ENCODE results near the gene SPTBN4.

Gene SPTBN4

DNA sequence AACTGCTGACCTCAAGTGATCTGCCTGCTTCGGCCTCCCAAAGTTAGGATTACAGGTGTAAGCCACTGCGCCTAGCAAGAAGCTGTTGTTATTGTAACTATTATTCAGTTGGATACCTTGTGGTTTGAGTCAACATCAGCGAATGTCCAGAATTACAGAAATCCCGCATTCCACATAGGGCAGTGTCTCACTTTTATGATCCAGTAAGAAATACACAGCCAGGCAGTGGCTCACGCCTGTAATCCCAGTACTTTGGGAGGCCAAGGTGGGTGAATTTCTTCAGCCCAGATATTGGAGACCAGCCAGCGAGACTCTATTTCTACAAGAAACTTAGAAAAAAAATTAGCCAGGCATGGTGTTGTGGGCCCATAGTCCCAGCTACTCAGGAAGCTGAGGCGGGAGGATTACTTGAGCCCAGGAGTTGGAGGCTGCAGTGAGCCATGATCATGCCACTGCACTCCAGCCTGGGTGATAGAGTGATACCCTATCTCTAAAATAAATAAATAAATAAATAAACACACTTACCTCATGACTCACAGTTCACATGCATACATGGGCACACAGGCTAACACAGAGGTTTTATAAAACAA is 43.8 kb downstream of the SPTBN4 start:
- 91% methylated on average over 5 of the region's 7 CpGs for WGBS (ENCODE audit: insufficient coverage)
- peaks cover 3 to 62% (median 24%) of the 10 kb centered on the region in 5 experiments for H3K27me3 ChIP-seq (replicated peaks in 2 of 5; ENCODE audit: control insufficient read depth in 4 of 5, insufficient read depth in 5 of 5, low read length in 4 of 5)
- ChIA-PET CTCF (interaction anchor here (1.1 to 2.3 kb wide), 5 partner anchors 11 to 206 kb away, joined by 3 to 5 read pairs (median 5); partner anchors contain the start of genes BLVRB and SPTBN4), POLR2A (no interaction called here)
- H3K9me3 ChIP-seq (ENCODE audit: control extremely low read depth in 1 of 5, control insufficient read depth in 4 of 5, insufficient read depth in 2 of 5, low read depth in 1 of 5, low read length in 4 of 5), result no peaks in the 10 kb centered on the region
- no peak overlapping the region for H3K4me3 ChIP-seq (ENCODE audit: control insufficient read depth in 1 of 7, extremely low read depth in 1 of 7, insufficient read depth in 4 of 7, low read depth in 2 of 7, low read length in 6 of 7)
- DNase-seq, result no peak
- H3K27ac ChIP-seq (ENCODE audit: insufficient read depth in 1 of 2, low read depth in 1 of 2, low read length in 2 of 2, poor library complexity in 1 of 2, severe bottlenecking in 2 of 2), result no peak overlapping the region
- H3K36me3 ChIP-seq (ENCODE audit: control insufficient read depth in 4 of 4, insufficient read depth in 4 of 4, low read length in 3 of 4), result no peaks in the 10 kb centered on the region
- H3K4me1 ChIP-seq (ENCODE audit: control extremely low read depth in 1 of 4, control insufficient read depth in 4 of 4, insufficient read depth in 4 of 4, low read length in 3 of 4), result peaks cover 0 to 13% (median 9%) of the 10 kb centered on the region in 4 experiments

DNA sequence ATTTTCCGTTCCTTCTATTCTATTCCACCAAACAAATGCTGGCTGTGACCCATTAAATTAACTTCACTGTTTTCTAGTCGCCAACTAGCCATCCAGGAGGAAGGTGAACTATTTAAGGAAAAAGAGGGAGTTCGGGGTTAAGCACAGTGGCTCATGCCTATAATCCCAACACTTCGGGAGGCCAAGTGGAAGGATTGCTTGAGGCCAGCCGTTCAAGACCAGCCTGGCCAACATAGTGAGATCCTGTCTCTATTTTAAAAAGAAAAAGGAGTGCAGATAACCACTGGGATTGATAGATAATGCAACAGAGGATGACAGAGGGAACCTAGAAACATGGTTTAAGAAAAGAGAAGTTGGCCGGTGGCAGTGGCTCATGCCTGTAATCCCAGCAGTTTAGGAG is 44.7 kb downstream of the SPTBN4 start:
- CTCF ChIA-PET, result interaction anchor here (1.1 to 2.3 kb wide), 3 partner anchors 10 to 45 kb away, joined by 4 to 5 read pairs (median 5); partner anchors contain the start of genes BLVRB and SPTBN4
- no peak overlapping the region for H3K27ac ChIP-seq (ENCODE audit: insufficient read depth in 1 of 2, low read depth in 1 of 2, low read length in 2 of 2, poor library complexity in 1 of 2, severe bottlenecking in 2 of 2)
- WGBS (ENCODE audit: insufficient coverage), result 78% methylated on average over 5 of the region's 6 CpGs
- H3K27me3 ChIP-seq (replicated peaks in 2 of 5; ENCODE audit: control insufficient read depth in 4 of 5, insufficient read depth in 5 of 5, low read length in 4 of 5), result peaks cover 3 to 62% (median 24%) of the 10 kb centered on the region in 5 experiments
- peaks cover 0 to 13% (median 9%) of the 10 kb centered on the region in 4 experiments for H3K4me1 ChIP-seq (ENCODE audit: control extremely low read depth in 1 of 4, control insufficient read depth in 4 of 4, insufficient read depth in 4 of 4, low read length in 3 of 4)
- no peaks in the 10 kb centered on the region for H3K36me3 ChIP-seq (ENCODE audit: control insufficient read depth in 4 of 4, insufficient read depth in 4 of 4, low read length in 3 of 4)
- no peak for DNase-seq
- no peak overlapping the region for H3K4me3 ChIP-seq (ENCODE audit: control insufficient read depth in 1 of 7, extremely low read depth in 1 of 7, insufficient read depth in 4 of 7, low read depth in 2 of 7, low read length in 6 of 7)
- H3K9me3 ChIP-seq (ENCODE audit: control extremely low read depth in 1 of 5, control insufficient read depth in 4 of 5, insufficient read depth in 2 of 5, low read depth in 1 of 5, low read length in 4 of 5), result no peaks in the 10 kb centered on the region
- POLR2A ChIA-PET, result no interaction called here

DNA sequence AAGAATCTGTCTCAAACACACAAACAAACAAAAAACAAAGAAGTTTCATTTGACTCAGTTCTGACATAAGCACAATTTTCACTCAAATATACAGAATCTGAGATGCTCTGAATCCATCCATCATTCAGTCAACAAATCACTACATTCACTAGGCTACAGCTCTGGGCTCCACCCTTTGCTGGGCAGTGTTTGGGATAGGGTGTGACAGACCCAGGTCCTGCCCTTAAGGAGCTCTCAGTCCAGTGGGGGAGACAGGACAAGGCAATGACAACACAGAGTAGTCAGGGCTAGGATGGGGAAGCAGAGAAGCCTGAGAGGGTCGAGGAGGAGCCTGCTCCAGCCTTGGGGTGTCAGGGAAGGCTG is 45.3 kb downstream of the SPTBN4 start:
- peak overlapping the region in 1 of 7 experiments; percentile 32 for H3K4me3 ChIP-seq (ENCODE audit: control insufficient read depth in 1 of 7, extremely low read depth in 1 of 7, insufficient read depth in 4 of 7, low read depth in 2 of 7, low read length in 6 of 7)
- H3K4me1 ChIP-seq (ENCODE audit: control extremely low read depth in 1 of 4, control insufficient read depth in 4 of 4, insufficient read depth in 4 of 4, low read length in 3 of 4), result peaks cover 0 to 13% (median 9%) of the 10 kb centered on the region in 4 experiments
- H3K27ac ChIP-seq (ENCODE audit: insufficient read depth in 1 of 2, low read depth in 1 of 2, low read length in 2 of 2, poor library complexity in 1 of 2, severe bottlenecking in 2 of 2), result no peak overlapping the region
- CTCF ChIA-PET, result interaction anchor here (1.1 to 1.6 kb wide), 2 partner anchors 9 to 13 kb away, joined by 4 to 5 read pairs; no protein-coding TSS in a partner anchor
- no peaks in the 10 kb centered on the region for H3K36me3 ChIP-seq (ENCODE audit: control insufficient read depth in 4 of 4, insufficient read depth in 4 of 4, low read length in 3 of 4)
- POLR2A ChIA-PET, result interaction anchor here (1.1 kb wide), 1 partner anchor 266 kb away, joined by 5 read pairs; the partner anchor contains the start of gene RAB4B
- H3K27me3 ChIP-seq (replicated peaks in 2 of 5; ENCODE audit: control insufficient read depth in 4 of 5, insufficient read depth in 5 of 5, low read length in 4 of 5), result peaks cover 3 to 67% (median 24%) of the 10 kb centered on the region in 5 experiments
- no peaks in the 10 kb centered on the region for H3K9me3 ChIP-seq (ENCODE audit: control extremely low read depth in 1 of 5, control insufficient read depth in 4 of 5, insufficient read depth in 2 of 5, low read depth in 1 of 5, low read length in 4 of 5)
- no peak for DNase-seq
- 9% methylated on average over 1 of the region's 1 CpG for WGBS (ENCODE audit: insufficient coverage)

DNA sequence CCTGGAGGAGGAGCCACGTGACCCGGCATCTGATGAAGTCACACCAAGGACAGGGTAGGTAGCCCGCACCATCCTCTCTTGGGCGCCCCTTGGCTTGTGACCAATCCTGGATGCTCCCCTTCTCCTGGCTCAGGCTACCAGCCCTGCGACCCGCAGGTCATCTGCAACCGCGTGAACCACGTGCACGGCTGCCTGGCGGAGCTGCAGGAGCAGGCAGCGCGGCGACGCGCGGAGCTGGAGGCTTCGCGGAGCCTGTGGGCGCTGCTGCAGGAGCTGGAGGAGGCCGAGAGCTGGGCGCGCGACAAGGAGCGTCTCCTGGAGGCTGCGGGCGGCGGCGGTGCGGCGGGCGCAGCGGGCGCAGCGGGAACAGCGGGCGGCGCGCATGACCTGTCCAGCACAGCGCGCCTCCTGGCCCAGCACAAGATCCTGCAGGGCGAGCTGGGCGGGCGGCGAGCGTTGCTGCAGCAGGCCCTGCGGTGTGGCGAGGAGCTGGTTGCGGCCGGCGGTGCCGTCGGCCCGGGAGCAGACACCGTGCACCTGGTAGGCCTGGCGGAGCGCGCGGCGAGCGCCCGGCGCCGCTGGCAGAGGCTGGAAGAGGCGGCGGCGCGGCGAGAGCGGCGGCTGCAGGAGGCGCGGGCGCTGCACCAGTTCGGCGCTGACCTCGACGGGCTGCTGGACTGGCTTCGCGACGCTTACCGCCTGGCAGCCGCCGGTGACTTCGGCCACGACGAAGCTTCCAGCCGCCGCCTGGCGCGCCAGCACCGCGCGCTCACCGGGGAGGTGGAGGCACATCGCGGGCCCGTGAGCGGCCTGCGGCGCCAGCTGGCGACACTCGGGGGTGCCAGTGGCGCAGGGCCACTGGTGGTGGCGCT is 45.9 kb downstream of the SPTBN4 start:
- no peaks in the 10 kb centered on the region for H3K9me3 ChIP-seq (ENCODE audit: control extremely low read depth in 1 of 5, control insufficient read depth in 4 of 5, insufficient read depth in 2 of 5, low read depth in 1 of 5, low read length in 4 of 5)
- H3K4me1 ChIP-seq (ENCODE audit: control extremely low read depth in 1 of 4, control insufficient read depth in 4 of 4, insufficient read depth in 4 of 4, low read length in 3 of 4), result peaks cover 0 to 13% (median 9%) of the 10 kb centered on the region in 4 experiments
- DNase-seq, result peak in 2 of 3 donors; percentile 38 to 48
- no peak overlapping the region for H3K27ac ChIP-seq (ENCODE audit: insufficient read depth in 1 of 2, low read depth in 1 of 2, low read length in 2 of 2, poor library complexity in 1 of 2, severe bottlenecking in 2 of 2)
- 5% methylated on average over 88 of the region's 105 CpGs for WGBS (ENCODE audit: insufficient coverage)
- CTCF ChIA-PET, result interaction anchor here (1.1 to 1.6 kb wide), 2 partner anchors 9 to 13 kb away, joined by 4 to 5 read pairs; no protein-coding TSS in a partner anchor
- POLR2A ChIA-PET, result interaction anchor here (1.1 kb wide), 1 partner anchor 265 kb away, joined by 5 read pairs; the partner anchor contains the start of gene RAB4B
- peak overlapping the region in 3 of 7 experiments; percentile 5 to 32 (median 13) for H3K4me3 ChIP-seq (ENCODE audit: control insufficient read depth in 1 of 7, extremely low read depth in 1 of 7, insufficient read depth in 4 of 7, low read depth in 2 of 7, low read length in 6 of 7)
- H3K27me3 ChIP-seq (replicated peaks in 2 of 5; ENCODE audit: control insufficient read depth in 4 of 5, insufficient read depth in 5 of 5, low read length in 4 of 5), result peaks cover 3 to 73% (median 24%) of the 10 kb centered on the region in 5 experiments
- H3K36me3 ChIP-seq (ENCODE audit: control insufficient read depth in 4 of 4, insufficient read depth in 4 of 4, low read length in 3 of 4), result no peaks in the 10 kb centered on the region

DNA sequence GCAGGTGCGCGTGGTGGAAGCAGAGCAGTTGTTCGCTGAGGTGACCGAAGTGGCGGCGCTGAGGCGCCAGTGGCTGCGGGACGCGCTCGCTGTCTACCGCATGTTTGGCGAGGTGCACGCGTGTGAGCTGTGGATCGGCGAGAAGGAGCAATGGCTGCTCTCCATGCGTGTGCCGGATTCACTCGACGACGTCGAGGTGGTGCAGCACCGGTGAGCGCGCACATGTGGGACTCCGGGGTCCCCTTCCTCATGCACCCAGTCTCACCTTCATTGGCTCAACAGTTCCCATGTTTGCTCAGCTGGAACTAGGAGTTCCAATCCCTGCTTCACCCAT is 46.5 kb downstream of the SPTBN4 start:
- Histone ChIP-seq H3K9me3 (ENCODE audit: control extremely low read depth in 1 of 5, control insufficient read depth in 4 of 5, insufficient read depth in 2 of 5, low read depth in 1 of 5, low read length in 4 of 5) (no peaks in the 10 kb centered on the region), H3K36me3 (ENCODE audit: control insufficient read depth in 4 of 4, insufficient read depth in 4 of 4, low read length in 3 of 4) (no peaks in the 10 kb centered on the region), H3K4me1 (ENCODE audit: control extremely low read depth in 1 of 4, control insufficient read depth in 4 of 4, insufficient read depth in 4 of 4, low read length in 3 of 4) (peaks cover 0 to 13% (median 9%) of the 10 kb centered on the region in 4 experiments), H3K4me3 (ENCODE audit: control insufficient read depth in 1 of 7, extremely low read depth in 1 of 7, insufficient read depth in 4 of 7, low read depth in 2 of 7, low read length in 6 of 7) (peak overlapping the region in 1 of 7 experiments; percentile 32), H3K27me3 (replicated peaks in 2 of 5; ENCODE audit: control insufficient read depth in 4 of 5, insufficient read depth in 5 of 5, low read length in 4 of 5) (peaks cover 3 to 79% (median 24%) of the 10 kb centered on the region in 5 experiments), H3K27ac (ENCODE audit: insufficient read depth in 1 of 2, low read depth in 1 of 2, low read length in 2 of 2, poor library complexity in 1 of 2, severe bottlenecking in 2 of 2) (no peak overlapping the region)
- ChIA-PET CTCF (interaction anchor here (0.9 to 1.6 kb wide), 2 partner anchors 8 to 49 kb away, joined by 3 to 5 read pairs; no protein-coding TSS in a partner anchor), POLR2A (interaction anchor here (1.1 kb wide), 1 partner anchor 264 kb away, joined by 5 read pairs; the partner anchor contains the start of gene RAB4B)
- 69% methylated on average over 27 of the region's 27 CpGs for WGBS (ENCODE audit: insufficient coverage)
- DNase-seq, result peak in 1 of 3 donors; percentile 17

DNA sequence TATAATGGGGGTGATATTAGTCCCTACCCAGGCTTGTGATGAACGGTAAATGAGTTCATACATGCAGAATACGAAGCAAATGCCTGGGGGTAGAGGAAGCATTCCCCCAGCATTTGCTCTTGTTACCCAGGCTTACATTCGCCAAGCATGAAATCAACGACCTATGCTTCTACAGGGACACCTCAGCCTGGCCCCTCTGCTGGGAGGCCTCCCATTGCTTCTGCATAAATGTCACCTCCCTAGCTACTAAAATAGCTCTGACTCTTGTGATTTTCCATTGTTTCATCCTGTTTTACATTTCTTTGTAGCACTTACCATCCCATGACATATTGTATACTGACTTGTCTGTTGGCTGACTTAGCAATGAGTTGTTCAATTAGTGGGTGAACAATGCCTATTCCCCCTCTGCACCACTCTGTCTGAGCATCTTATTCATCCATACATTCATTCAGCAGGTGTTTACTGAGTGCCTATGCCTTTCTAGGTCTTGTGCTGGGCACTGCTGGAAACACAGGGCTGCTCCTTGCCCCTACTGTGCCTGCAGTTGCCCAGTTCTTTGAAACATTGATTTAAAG is 47.0 kb downstream of the SPTBN4 start:
- Histone ChIP-seq H3K27ac (ENCODE audit: insufficient read depth in 1 of 2, low read depth in 1 of 2, low read length in 2 of 2, poor library complexity in 1 of 2, severe bottlenecking in 2 of 2) (no peak overlapping the region), H3K27me3 (replicated peaks in 2 of 5; ENCODE audit: control insufficient read depth in 4 of 5, insufficient read depth in 5 of 5, low read length in 4 of 5) (peaks cover 3 to 84% (median 24%) of the 10 kb centered on the region in 5 experiments)
- CTCF ChIA-PET, result interaction anchor here (0.9 kb wide), 1 partner anchor 50 kb away, joined by 3 read pairs; no protein-coding TSS in a partner anchor

More for the DNA sequence above, 47.0 kb downstream of the SPTBN4 start:
- Histone ChIP-seq H3K9me3 (ENCODE audit: control extremely low read depth in 1 of 5, control insufficient read depth in 4 of 5, insufficient read depth in 2 of 5, low read depth in 1 of 5, low read length in 4 of 5) (no peaks in the 10 kb centered on the region), H3K4me3 (ENCODE audit: control insufficient read depth in 1 of 7, extremely low read depth in 1 of 7, insufficient read depth in 4 of 7, low read depth in 2 of 7, low read length in 6 of 7) (no peak overlapping the region), H3K36me3 (ENCODE audit: control insufficient read depth in 4 of 4, insufficient read depth in 4 of 4, low read length in 3 of 4) (no peaks in the 10 kb centered on the region), H3K4me1 (ENCODE audit: control extremely low read depth in 1 of 4, control insufficient read depth in 4 of 4, insufficient read depth in 4 of 4, low read length in 3 of 4) (peaks cover 0 to 13% (median 9%) of the 10 kb centered on the region in 4 experiments)
- POLR2A ChIA-PET, result no interaction called here
- WGBS (ENCODE audit: insufficient coverage), result 98% methylated on average over 4 of the region's 4 CpGs
- DNase-seq, result no peak

Data from common myeloid progenitor, CD34-positive (primary cell).